ENCODE data around the gene DDR2.

DNA sequence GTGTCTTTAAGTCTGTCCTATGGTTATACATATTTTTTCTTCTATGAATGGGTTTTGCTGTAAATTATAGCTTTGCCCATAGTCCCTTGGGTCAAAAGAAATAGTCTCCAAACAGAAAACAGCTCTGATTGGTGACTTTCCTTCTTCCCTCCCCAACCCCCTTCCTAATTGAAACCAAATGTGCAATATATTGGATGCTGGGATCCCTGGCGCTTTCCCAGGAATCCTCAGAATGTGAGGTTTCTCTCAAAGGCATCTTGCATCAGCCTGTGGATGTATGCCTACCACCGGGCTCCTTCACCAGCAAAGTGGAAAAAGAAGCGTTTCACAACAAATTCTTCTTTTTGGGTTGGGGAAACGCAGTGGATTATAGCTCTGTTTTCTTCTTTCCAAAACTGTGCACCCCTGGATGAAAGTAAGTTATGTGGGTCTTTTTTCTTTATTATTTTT is at the start of gene DDR2:
- no peak for TF ChIP-seq EZH2phosphoT487 (IDR thresholded peaks at IDR 0.05; ENCODE audit: low read length)
- TF ChIP-seq, protein P1, sequence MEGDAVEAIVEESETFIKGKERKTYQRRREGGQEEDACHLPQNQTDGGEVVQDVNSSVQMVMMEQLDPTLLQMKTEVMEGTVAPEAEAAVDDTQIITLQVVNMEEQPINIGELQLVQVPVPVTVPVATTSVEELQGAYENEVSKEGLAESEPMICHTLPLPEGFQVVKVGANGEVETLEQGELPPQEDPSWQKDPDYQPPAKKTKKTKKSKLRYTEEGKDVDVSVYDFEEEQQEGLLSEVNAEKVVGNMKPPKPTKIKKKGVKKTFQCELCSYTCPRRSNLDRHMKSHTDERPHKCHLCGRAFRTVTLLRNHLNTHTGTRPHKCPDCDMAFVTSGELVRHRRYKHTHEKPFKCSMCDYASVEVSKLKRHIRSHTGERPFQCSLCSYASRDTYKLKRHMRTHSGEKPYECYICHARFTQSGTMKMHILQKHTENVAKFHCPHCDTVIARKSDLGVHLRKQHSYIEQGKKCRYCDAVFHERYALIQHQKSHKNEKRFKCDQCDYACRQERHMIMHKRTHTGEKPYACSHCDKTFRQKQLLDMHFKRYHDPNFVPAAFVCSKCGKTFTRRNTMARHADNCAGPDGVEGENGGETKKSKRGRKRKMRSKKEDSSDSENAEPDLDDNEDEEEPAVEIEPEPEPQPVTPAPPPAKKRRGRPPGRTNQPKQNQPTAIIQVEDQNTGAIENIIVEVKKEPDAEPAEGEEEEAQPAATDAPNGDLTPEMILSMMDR (IDR thresholded peaks at IDR 0.05; ENCODE audit: low read length) = no peak
- TF ChIP-seq EZH2 (optimal IDR thresholded peaks at IDR 0.05; ENCODE audit: low read depth, low read length) = no peak
